PC-9 (cell line): ENCODE data around the gene AXIN2. TPM values are rescaled to one million over a fixed set of nuclear protein-coding genes. Genes with fewer than 3 reads are reported as not detected.
A peak's percentile ranks its signal among the peaks of the same experiment; 100 is the strongest.

Experiments
- BruUV-seq: library from RNA; stranded (reverse); fragments of 400-500 nt; replicated peaks from 2 replicates; lab custom pipeline; 2021; lab: Mats Ljungman, UMichigan
- CTCF ChIA-PET: fragments of 300-600 bp; sonication (Branson Sonifier 250); formaldehyde crosslinking; loops from one replicate; lab custom pipeline; 2022; ENCODE audit warnings: antibody characterized with exemption; lab: Charles Lee
- POLR2A ChIA-PET: fragments of 300-600 bp; sonication (Branson Sonifier 250); formaldehyde crosslinking; loops from one replicate; lab custom pipeline; 2022; ENCODE audit warnings: antibody characterized with exemption; ENCODE audit not compliant: unreplicated experiment; lab: Charles Lee
- DNase-seq, 2 experiments: peaks; one replicate each; pipeline versions ENCODE4 v3.0.0 to v3.0.0-alpha.2; 2015 to 2022; ENCODE audit warnings: mixed read lengths in 1 of 2
- H2AFZ ChIP-seq: fragments of 200-600 bp; sonication (generic); 2 replicates; pipeline ENCODE4 v1.8.1; 2017; ENCODE audit warnings: antibody characterized with exemption
- H3F3A ChIP-seq: fragments of 200-600 bp; sonication (generic); 2 replicates; pipeline ENCODE4 v1.8.1; 2017; ENCODE audit warnings: antibody characterized with exemption, mild to moderate bottlenecking, low read depth; ENCODE audit not compliant: insufficient read depth
- H3K27ac ChIP-seq: fragments of 200-600 bp; sonication (generic); 2 replicates; pipeline ENCODE4 v1.6.1; 2016; ENCODE audit warnings: mixed run types
- H3K27me3 ChIP-seq: fragments of 200-600 bp; sonication (generic); 2 replicates; pipeline ENCODE4 v1.6.1; 2016; ENCODE audit warnings: low read depth, mixed run types; ENCODE audit not compliant: insufficient read depth
- H3K36me3 ChIP-seq: fragments of 200-600 bp; sonication (generic); 2 replicates; pipeline ENCODE4 v1.6.1; 2016; ENCODE audit warnings: low read depth, mixed run types
- H3K4me1 ChIP-seq: fragments of 200-600 bp; sonication (generic); replicated peaks from 2 replicates; pipeline ENCODE4 v1.6.1; 2016; ENCODE audit warnings: mixed run types; ENCODE audit not compliant: insufficient read depth
- H3K4me2 ChIP-seq: fragments of 200-600 bp; sonication (generic); 2 replicates; pipeline ENCODE4 v1.6.1; 2017; ENCODE audit warnings: mixed run types
- H3K4me3 ChIP-seq: fragments of 200-600 bp; sonication (generic); 2 replicates; pipeline ENCODE4 v1.6.1; 2016; ENCODE audit warnings: mixed run types
- H3K79me2 ChIP-seq: fragments of 200-600 bp; sonication (generic); 2 replicates; pipeline ENCODE4 v1.6.1; 2017; ENCODE audit warnings: low read depth, mixed run types
- H3K9me2 ChIP-seq: fragments of 200-600 bp; sonication (generic); 2 replicates; pipeline ENCODE4 v1.8.1; 2017; ENCODE audit warnings: mild to moderate bottlenecking; ENCODE audit not compliant: insufficient read depth
- H3K9me3 ChIP-seq: fragments of 200-600 bp; sonication (generic); 2 replicates; pipeline ENCODE4 v1.8.1; 2016; ENCODE audit warnings: low read depth; ENCODE audit not compliant: insufficient read depth
- H4K20me1 ChIP-seq: fragments of 200-600 bp; sonication (generic); 2 replicates; pipeline ENCODE4 v1.8.1; 2017; ENCODE audit not compliant: insufficient read depth
- EZH2 ChIP-seq: fragments of 200-600 bp; sonication (generic); IDR thresholded peaks from 2 replicates; pipeline ENCODE4 v1.8.0; 2017; ENCODE audit warnings: antibody characterized with exemption, low read depth
- intact Hi-C: fragments of 100-400 bp; cut with micrococcal nuclease; formaldehyde crosslinking; loops from one replicate; pipeline ENCODE4 v1.10.0; 2022; ENCODE audit not compliant: unreplicated experiment
- total RNA-seq: library from RNA; stranded (reverse); gene quantifications from 2 replicates; pipeline ENCODE4 v1.2.3, GENCODE V29; 2021
- TF ChIP-seq, protein P1 (sequence below): fragments of 200-600 bp; sonication (generic); conservative IDR thresholded peaks from 2 replicates; pipeline ENCODE4 v1.6.1; 2017; ENCODE audit warnings: mixed run types, antibody characterized with exemption, mild to moderate bottlenecking, moderate library complexity

The AXIN2 gene
- total RNA-seq, 1 experiment from 2014 or later, result 0.24 TPM

DNA sequence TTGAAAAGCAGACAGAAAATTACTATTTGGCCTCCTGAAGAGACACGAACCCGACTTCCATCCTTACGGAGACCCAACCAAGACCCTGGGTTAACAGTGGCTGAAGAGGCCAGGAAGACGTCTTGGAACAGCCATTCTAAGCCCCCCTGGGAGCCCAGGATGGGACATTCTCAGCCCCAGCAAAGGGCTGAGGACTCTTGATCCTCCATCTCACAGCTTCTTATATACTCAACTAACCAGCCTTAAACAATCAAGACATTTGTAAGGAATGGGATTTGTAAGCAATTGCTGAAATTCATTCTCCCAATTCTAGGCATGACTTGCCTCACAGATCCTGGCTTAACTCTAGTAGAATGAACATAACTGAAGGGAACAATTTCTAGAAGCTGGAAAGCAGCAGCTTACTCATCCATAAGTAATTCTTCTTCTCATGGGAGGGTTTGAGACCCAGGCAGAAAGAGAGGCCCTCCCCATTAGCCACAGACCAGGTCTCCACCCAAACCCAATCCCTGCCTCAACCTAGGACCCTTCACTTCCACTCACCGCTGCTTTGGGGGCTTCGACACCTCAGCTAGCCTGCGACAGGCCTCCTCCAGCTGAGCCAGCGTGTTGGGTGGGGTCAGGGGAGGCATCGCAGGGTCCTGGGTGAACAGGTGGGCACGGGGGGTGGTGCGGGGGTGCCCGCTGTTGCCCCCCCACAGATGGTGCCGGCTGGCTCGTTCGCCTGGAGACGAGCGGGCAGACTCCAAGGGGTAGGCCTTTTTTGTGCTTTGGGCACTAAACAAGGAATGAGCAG, 25.5 kb downstream of the AXIN2 start:
- no peaks in the 10 kb centered on the region for H3K36me3 ChIP-seq
- intact Hi-C loops, result no loop called here
- no peak overlapping the region for H2AFZ ChIP-seq
- H4K20me1 ChIP-seq, result no peaks in the 10 kb centered on the region
- H3K4me2 ChIP-seq, result no peak overlapping the region
- no peaks in the 10 kb centered on the region for H3K9me2 ChIP-seq
- no peaks in the 10 kb centered on the region for H3F3A ChIP-seq
- H3K4me3 ChIP-seq, result no peak overlapping the region
- H3K27ac ChIP-seq, result no peak overlapping the region
- H3K9me3 ChIP-seq, result no peaks in the 10 kb centered on the region
- ChIA-PET CTCF (no interaction called here), POLR2A (no interaction called here)
- H3K27me3 ChIP-seq, result no peaks in the 10 kb centered on the region
- DNase-seq, result no peak
- BruUV-seq, result no TSS peak
- TF ChIP-seq, protein P1, sequence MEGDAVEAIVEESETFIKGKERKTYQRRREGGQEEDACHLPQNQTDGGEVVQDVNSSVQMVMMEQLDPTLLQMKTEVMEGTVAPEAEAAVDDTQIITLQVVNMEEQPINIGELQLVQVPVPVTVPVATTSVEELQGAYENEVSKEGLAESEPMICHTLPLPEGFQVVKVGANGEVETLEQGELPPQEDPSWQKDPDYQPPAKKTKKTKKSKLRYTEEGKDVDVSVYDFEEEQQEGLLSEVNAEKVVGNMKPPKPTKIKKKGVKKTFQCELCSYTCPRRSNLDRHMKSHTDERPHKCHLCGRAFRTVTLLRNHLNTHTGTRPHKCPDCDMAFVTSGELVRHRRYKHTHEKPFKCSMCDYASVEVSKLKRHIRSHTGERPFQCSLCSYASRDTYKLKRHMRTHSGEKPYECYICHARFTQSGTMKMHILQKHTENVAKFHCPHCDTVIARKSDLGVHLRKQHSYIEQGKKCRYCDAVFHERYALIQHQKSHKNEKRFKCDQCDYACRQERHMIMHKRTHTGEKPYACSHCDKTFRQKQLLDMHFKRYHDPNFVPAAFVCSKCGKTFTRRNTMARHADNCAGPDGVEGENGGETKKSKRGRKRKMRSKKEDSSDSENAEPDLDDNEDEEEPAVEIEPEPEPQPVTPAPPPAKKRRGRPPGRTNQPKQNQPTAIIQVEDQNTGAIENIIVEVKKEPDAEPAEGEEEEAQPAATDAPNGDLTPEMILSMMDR, result no peak
- no peak for TF ChIP-seq EZH2
- no peaks in the 10 kb centered on the region for H3K79me2 ChIP-seq
- peaks cover 18% of the 10 kb centered on the region for H3K4me1 ChIP-seq

DNA sequence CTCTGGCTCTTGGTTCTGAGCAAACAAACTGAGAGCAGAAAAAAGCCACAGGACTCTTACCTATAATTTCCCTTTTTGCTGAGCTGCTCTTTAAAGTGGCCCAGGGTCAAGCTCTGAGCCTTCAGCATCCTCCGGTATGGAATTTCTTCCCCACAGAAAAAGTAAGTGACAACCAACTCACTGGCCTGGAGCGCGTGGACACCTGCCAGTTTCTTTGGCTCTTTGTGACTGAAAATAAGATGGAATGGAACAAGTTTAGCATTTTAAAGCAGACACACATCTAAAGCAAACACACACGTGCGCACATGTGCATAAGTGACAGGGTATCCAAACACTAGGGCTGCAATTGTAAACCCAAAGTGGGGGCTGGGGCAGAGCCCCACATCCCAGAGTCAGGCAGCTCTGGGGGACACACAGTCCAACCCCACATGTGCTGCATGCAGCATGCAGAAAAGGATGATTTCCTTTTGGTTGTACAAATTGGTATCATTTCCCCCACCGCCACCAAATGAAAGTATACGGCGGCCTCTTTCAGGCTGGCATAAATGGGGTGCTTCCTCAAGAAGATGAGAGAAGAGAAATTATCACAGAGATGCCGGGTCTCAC, 27.5 kb downstream of the AXIN2 start:
- Histone ChIP-seq H3K4me2 (no peak overlapping the region), H3K4me3 (no peak overlapping the region), H3K27ac (no peak overlapping the region), H4K20me1 (no peaks in the 10 kb centered on the region), H3F3A (no peaks in the 10 kb centered on the region), H3K27me3 (no peaks in the 10 kb centered on the region), H3K9me2 (no peaks in the 10 kb centered on the region), H3K4me1 (peaks cover 7% of the 10 kb centered on the region; the same call in 1 of the 2 replicates), H3K79me2 (no peaks in the 10 kb centered on the region), H3K9me3 (no peaks in the 10 kb centered on the region), H3K36me3 (no peaks in the 10 kb centered on the region), H2AFZ (no peak overlapping the region)
- intact Hi-C loops, result no loop called here
- TF ChIP-seq, protein P1, result no peak
- no peak for TF ChIP-seq EZH2
- CTCF ChIA-PET, result no interaction called here
- BruUV-seq, result no TSS peak
- DNase-seq, result peak in 1 of 2 experiments; percentile 12
- POLR2A ChIA-PET, result no interaction called here

DNA sequence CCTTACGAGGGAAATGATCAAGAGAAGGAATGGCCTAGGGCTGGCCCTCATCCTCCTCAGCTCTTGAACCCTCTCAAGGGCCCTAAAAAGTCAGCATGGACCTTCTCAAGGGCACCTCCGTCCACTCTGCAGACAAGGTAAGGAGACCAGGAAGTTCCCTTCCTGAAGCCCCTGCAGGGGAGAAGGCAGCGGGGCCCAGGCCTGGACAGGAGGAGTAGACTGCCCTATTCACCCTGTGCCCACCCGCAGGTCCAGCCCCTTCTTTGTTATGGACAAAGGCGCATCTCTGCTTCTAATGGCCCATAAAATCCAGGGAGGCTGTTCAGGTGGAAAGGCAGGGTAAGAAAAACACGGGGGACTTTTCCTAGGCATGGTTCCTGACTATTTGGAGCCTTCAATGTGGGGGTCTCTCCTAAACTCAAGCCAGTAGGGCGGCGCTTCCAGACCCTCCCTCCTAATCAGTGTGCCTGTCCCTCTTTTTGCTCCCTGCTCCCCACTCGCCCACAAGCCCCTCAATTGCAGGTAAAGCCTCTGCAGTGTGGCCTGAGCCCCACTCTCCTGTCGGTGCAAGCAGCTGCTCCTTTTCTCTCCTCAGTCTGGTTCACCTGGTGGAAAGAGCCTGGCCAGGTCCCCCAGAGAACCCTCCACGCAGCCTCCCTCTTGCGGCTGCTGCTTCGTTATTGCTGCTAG, 28.2 kb downstream of the AXIN2 start:
- intact Hi-C loops, result no loop called here
- POLR2A ChIA-PET, result no interaction called here

More for the DNA sequence above, 28.2 kb downstream of the AXIN2 start:
- H3K27me3 ChIP-seq, result no peaks in the 10 kb centered on the region
- no peak for TF ChIP-seq EZH2
- TF ChIP-seq, protein P1, result no peak
- H3K4me2 ChIP-seq, result no peak overlapping the region
- H3K27ac ChIP-seq, result no peak overlapping the region
- H2AFZ ChIP-seq, result no peak overlapping the region
- H3K79me2 ChIP-seq, result no peaks in the 10 kb centered on the region
- CTCF ChIA-PET, result no interaction called here
- peaks cover 7% of the 10 kb centered on the region; the same call in 1 of the 2 replicates for H3K4me1 ChIP-seq
- H3K36me3 ChIP-seq, result no peaks in the 10 kb centered on the region
- no peaks in the 10 kb centered on the region for H3K9me3 ChIP-seq
- no peak overlapping the region for H3K4me3 ChIP-seq
- no peaks in the 10 kb centered on the region for H3F3A ChIP-seq
- peak in 1 of 2 experiments; percentile 13 for DNase-seq
- no peaks in the 10 kb centered on the region for H3K9me2 ChIP-seq
- BruUV-seq, result no TSS peak
- no peaks in the 10 kb centered on the region for H4K20me1 ChIP-seq
